ENCODE measurements around the gene SMIM38. TPM values are rescaled to one million over a fixed set of nuclear protein-coding genes. Genes with fewer than 3 reads are reported as not detected.
"Not testable (repeated sequence)": the region's sequence is repeated elsewhere in the genome, so short reads cannot be mapped to it uniquely, and the experiment has no call there.

SMIM38 gene
- total and polyA plus RNA-seq, 2 of the 4 experiments (the other 2 are of a cell fraction): under 0.01 to 0.05 TPM

DNA sequence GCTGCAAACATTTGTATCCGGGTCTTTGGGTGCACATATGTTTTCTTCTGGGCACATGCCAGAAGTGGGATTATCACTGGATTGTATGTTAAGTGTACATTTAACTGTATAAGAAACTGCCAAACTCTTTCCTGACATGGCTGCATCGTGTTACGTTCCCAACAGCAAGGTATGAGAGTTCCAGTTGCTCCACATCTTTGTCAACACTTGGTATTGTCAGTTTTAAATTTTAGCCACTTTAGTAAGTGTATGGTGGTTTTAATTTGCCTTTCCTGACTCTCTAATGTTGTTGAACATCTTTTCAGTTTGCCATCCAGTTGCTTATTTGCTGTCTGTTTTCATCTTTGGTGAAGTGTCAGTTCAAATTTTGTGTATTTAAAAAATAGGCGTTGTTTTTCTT is 22.5 kb upstream of the SMIM38 start:
- Histone ChIP-seq H4K8ac (ENCODE audit: low read depth in 2 of 2, low read length in 2 of 2) (no peak overlapping the region), H4K20me1 (ENCODE audit: insufficient read depth, low read length) (no peaks in the 10 kb centered on the region), H4K5ac (ENCODE audit: low read depth, low read length) (no peak overlapping the region), H2AK9ac (replicated peaks; ENCODE audit: low read depth, low read length, poor library complexity) (no peak overlapping the region), H3K4me3 (ENCODE audit: insufficient read depth, low read depth, low read length) (no peak overlapping the region), H3K4ac (ENCODE audit: low read depth, low read length) (no peak overlapping the region), H2BK120ac (ENCODE audit: low read depth, low read length) (no peak overlapping the region), H3K4me2 (ENCODE audit: low read depth, low read length) (no peak overlapping the region), H3K18ac (ENCODE audit: low read depth, low read length) (no peak overlapping the region), H3K23ac (ENCODE audit: low read depth, low read length) (no peak overlapping the region), H2BK20ac (ENCODE audit: low read depth, low read length) (no peak overlapping the region), H3K27me3 (ENCODE audit: control insufficient read depth, insufficient read depth, low read length) (no peaks in the 10 kb centered on the region), H2BK5ac (ENCODE audit: low read depth, low read length, poor library complexity, severe bottlenecking) (no peak overlapping the region), H4K91ac (ENCODE audit: insufficient read depth, low read depth, low read length) (no peak overlapping the region), H3K56ac (ENCODE audit: extremely low read depth, insufficient read depth, low read length) (no peak overlapping the region), H3K9me1 (ENCODE audit: insufficient read depth, low read length) (peaks cover 5% of the 10 kb centered on the region; the same call in 1 of the 2 replicates), H2BK15ac (ENCODE audit: low read depth, low read length) (no peak overlapping the region), H2AFZ (replicated peaks; ENCODE audit: low read length, poor library complexity) (no peak overlapping the region), H3K9me3 (ENCODE audit: control insufficient read depth, insufficient read depth, low read length) (peaks cover 3% of the 10 kb centered on the region), H3K9ac (ENCODE audit: low read depth, low read length) (no peak overlapping the region), H3K79me1 (ENCODE audit: low read depth in 1 of 2, low read length in 2 of 2) (no peaks in the 10 kb centered on the region), H3K14ac (replicated peaks; ENCODE audit: low read depth, low read length) (no peak overlapping the region), H2AK5ac (ENCODE audit: low read depth, low read length) (no peak overlapping the region), H3K36me3 (ENCODE audit: control insufficient read depth, insufficient read depth, low read length) (no peaks in the 10 kb centered on the region), H3K27ac (ENCODE audit: insufficient read depth, low read length) (no peak overlapping the region), H3K4me1 (ENCODE audit: control insufficient read depth, insufficient read depth, low read length) (peaks cover 2% of the 10 kb centered on the region; the same call in 1 of the 2 replicates)
- WGBS, 2 experiments (ENCODE audit: extremely low coverage in 2 of 2, insufficient read length in 1 of 2): 80% methylated on average over 1 of the region's 4 CpGs; no CpG with 5 or more reads in 1 of the 2 experiments
- in situ Hi-C loops (cut with MboI; ENCODE audit: low sequenced_read_pairs) (no loop called here), intact Hi-C loops (cut with micrococcal nuclease) (loop anchor here (10.0 kb wide), 1 partner anchor 162 kb away; the partner anchor contains the start of gene MYEOV), dilution Hi-C loops (cut with HindIII; ENCODE audit: low sequenced_read_pairs, unreplicated experiment) (no loop called here)
- no peak for TF ChIP-seq RCOR1 (IDR thresholded peaks at IDR 0.05; ENCODE audit: insufficient replicate concordance, low read length)
- TF ChIP-seq, protein P1, sequence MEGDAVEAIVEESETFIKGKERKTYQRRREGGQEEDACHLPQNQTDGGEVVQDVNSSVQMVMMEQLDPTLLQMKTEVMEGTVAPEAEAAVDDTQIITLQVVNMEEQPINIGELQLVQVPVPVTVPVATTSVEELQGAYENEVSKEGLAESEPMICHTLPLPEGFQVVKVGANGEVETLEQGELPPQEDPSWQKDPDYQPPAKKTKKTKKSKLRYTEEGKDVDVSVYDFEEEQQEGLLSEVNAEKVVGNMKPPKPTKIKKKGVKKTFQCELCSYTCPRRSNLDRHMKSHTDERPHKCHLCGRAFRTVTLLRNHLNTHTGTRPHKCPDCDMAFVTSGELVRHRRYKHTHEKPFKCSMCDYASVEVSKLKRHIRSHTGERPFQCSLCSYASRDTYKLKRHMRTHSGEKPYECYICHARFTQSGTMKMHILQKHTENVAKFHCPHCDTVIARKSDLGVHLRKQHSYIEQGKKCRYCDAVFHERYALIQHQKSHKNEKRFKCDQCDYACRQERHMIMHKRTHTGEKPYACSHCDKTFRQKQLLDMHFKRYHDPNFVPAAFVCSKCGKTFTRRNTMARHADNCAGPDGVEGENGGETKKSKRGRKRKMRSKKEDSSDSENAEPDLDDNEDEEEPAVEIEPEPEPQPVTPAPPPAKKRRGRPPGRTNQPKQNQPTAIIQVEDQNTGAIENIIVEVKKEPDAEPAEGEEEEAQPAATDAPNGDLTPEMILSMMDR (conservative IDR thresholded peaks at IDR 0.05; ENCODE audit: low read depth, low read length): no peak
- no peak for TF ChIP-seq MAFK (IDR thresholded peaks at IDR 0.05; ENCODE audit: low read depth, low read length)
- TF ChIP-seq MAZ (IDR thresholded peaks at IDR 0.05; ENCODE audit: borderline replicate concordance, low read depth, low read length): no peak
- TF ChIP-seq CHD1 (IDR thresholded peaks at IDR 0.05; ENCODE audit: low read depth, low read length): no peak
- no peak for ATAC-seq (ENCODE audit: low read depth)
- ChIA-PET CTCF (interaction anchor here (0.6 kb wide), 1 partner anchor 1012 kb away, joined by 3 read pairs; no protein-coding TSS in a partner anchor), POLR2A (ENCODE audit: unreplicated experiment) (no interaction called here)
- DNase-seq: no peak
- no TSS peak for BruUV-seq (replicated peaks)

DNA sequence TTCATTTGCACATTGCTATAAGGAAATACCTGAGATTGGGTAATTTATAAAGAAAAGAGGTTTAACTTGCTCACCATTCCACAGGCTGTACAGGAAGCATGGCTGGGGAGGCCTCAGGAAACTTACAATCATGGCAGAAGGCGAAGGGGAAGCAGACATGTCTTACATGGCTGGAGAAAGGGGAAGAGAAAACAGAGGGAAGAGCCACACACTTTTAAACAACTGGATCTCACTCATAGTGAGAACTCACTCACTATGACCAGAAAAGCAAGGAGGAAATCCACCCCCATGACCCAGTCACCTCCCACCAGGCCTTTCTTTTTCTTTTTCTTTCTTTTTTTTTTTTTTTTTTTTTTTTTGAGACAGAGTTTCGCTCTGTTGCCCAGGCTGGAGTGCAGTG is 21.6 kb upstream of the SMIM38 start:
- H3K27me3 ChIP-seq (ENCODE audit: control insufficient read depth, insufficient read depth, low read length); CTCF ChIA-PET; H2BK120ac ChIP-seq (ENCODE audit: low read depth, low read length); POLR2A ChIA-PET (ENCODE audit: unreplicated experiment); H3K9me1 ChIP-seq (ENCODE audit: insufficient read depth, low read length); H3K14ac ChIP-seq (replicated peaks; ENCODE audit: low read depth, low read length); H4K5ac ChIP-seq (ENCODE audit: low read depth, low read length); in situ Hi-C loops (cut with MboI; ENCODE audit: low sequenced_read_pairs); H3K4me3 ChIP-seq (ENCODE audit: insufficient read depth, low read depth, low read length); H2BK5ac ChIP-seq (ENCODE audit: low read depth, low read length, poor library complexity, severe bottlenecking); H3K36me3 ChIP-seq (ENCODE audit: control insufficient read depth, insufficient read depth, low read length); H4K8ac ChIP-seq (ENCODE audit: low read depth in 2 of 2, low read length in 2 of 2); H3K18ac ChIP-seq (ENCODE audit: low read depth, low read length); H2BK15ac ChIP-seq (ENCODE audit: low read depth, low read length); H3K79me1 ChIP-seq (ENCODE audit: low read depth in 1 of 2, low read length in 2 of 2); BruUV-seq (replicated peaks); H3K23ac ChIP-seq (ENCODE audit: low read depth, low read length); dilution Hi-C loops (cut with HindIII; ENCODE audit: low sequenced_read_pairs, unreplicated experiment); ATAC-seq (ENCODE audit: low read depth); H2AFZ ChIP-seq (replicated peaks; ENCODE audit: low read length, poor library complexity); H4K91ac ChIP-seq (ENCODE audit: insufficient read depth, low read depth, low read length); H3K56ac ChIP-seq (ENCODE audit: extremely low read depth, insufficient read depth, low read length); H3K9me3 ChIP-seq (ENCODE audit: control insufficient read depth, insufficient read depth, low read length); H3K4ac ChIP-seq (ENCODE audit: low read depth, low read length); H3K27ac ChIP-seq (ENCODE audit: insufficient read depth, low read length); H2AK5ac ChIP-seq (ENCODE audit: low read depth, low read length); H2BK20ac ChIP-seq (ENCODE audit: low read depth, low read length); H4K20me1 ChIP-seq (ENCODE audit: insufficient read depth, low read length); H3K4me1 ChIP-seq (ENCODE audit: control insufficient read depth, insufficient read depth, low read length); H3K4me2 ChIP-seq (ENCODE audit: low read depth, low read length); H2AK9ac ChIP-seq (replicated peaks; ENCODE audit: low read depth, low read length, poor library complexity); H3K9ac ChIP-seq (ENCODE audit: low read depth, low read length); DNase-seq: not testable (repeated sequence)
- intact Hi-C loops (cut with micrococcal nuclease): loop anchor here (10.0 kb wide), 1 partner anchor 161 kb away; the partner anchor contains the start of gene MYEOV
- WGBS, 2 experiments (ENCODE audit: extremely low coverage in 2 of 2, insufficient read length in 1 of 2): no CpG with 5 or more reads among the region's 2 CpGs

Measured in IMR-90 (cell line).